T-helper 1 cell (primary cell): ENCODE data around the gene AGBL1.

Experiments used
- DNase-seq, 5 donors: peaks; one replicate each; pipeline ENCODE4 v3.0.0-alpha.2; 2012 to 2020

The AGBL1 gene

DNA sequence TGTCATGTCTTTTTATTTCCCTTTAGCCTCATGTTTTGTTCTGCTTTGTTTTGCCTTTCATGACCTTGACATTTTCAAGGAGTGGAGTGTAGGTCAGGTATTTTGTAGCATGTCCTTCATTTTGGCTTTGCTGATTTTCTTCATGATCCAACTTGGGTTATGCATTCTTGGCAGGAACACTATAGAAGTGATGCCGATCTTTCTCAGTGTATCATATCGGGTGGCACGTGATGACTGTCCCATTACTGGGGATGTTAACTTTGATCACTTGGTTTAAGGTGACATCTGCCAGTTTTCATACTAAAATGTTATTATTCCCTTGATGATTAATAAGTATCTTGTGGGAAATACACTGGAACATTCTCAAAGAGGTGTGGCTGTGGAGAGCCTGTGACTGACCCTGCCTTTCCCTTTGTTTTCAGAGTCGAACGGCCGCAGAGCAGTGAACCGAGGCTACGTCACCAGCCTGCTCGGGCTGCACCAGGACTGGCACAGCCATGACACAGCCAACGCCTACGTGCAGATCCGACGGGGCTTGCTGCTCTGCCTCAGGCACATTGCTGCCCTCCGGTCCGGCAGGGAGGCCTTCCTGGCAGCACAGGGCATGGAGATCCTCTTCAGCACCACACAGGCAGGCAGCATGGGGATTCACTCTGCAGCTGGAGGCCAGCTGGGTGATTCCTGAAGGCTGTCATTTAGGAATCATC is 167.7 kb downstream of the AGBL1 start:
- DNase-seq = no peak

DNA sequence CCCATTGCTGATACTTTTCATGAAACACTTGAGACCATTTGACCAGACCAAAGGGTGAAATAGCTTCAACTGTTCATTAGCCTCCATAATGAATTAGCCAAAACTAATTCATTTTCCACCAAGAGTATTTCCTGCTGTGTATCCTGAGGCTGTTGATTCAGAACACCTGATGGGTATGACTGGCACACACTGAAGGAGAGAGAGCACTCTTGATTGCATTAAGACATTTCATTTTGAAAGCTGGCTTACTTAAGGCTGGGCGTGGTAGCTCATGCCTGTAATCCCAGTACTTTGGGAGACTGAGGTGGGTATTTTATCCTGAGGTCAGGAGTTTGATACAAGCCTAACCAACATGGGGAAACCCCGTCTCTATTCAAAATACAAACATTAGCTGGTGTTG is 175.6 kb downstream of the AGBL1 start:
- no peak for DNase-seq

DNA sequence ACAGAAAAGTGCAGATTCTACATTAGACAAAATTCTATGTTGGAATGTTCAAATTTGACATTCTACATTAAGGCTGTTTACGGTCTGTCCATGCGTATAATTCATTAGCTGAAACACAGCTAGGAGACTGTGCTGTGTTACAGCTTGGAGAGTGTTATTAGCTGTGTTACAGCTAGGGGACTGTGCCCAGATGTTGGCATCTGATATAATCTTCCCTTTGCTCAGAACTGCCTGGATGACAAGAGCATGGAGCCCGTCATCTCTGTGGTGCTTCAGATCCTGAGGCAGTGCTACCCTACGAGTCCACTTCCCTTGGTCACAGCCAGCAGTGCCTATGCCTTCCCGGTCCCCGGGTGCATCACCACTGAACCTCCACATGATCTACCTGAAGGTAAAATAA is 177.0 kb downstream of the AGBL1 start:
- no peak for DNase-seq

DNA sequence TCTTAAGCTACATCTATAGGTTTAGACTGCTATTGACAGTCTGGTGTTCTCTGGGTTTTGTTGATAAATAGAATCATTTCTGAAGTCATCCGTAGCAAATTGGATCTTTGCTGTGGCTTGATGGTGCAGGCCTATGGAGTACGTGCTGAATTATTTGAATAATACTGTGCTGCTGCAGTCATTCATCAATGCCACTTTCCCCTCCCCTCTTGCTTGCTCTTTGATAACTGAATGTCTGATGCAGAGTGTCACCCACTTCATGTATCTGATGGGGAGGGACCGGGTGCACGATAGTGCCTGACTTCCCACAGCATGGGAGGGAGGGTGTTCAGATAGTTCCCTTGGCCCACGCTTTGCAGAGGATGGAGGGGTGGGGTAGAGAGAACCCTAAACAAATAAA is 179.9 kb downstream of the AGBL1 start:
- DNase-seq = no peak

DNA sequence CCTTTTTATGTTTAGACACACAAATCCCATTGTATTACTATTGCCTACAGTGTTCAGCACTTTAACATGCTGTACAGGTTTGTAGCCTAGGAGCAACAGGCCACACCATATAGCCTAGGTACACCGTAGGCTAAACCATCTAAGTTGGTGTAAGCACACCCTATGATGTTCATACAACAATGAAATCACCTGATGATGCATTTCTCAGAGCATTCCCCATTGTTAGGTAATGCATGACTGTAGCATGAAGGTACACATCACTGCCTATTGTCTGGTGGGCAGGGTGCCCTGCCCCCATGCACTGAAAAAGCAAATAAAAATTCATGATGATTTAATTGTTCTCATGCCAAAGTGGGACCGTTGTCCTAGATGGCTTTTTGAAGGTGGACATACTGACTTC is 183.6 kb downstream of the AGBL1 start:
- no peak for DNase-seq

DNA sequence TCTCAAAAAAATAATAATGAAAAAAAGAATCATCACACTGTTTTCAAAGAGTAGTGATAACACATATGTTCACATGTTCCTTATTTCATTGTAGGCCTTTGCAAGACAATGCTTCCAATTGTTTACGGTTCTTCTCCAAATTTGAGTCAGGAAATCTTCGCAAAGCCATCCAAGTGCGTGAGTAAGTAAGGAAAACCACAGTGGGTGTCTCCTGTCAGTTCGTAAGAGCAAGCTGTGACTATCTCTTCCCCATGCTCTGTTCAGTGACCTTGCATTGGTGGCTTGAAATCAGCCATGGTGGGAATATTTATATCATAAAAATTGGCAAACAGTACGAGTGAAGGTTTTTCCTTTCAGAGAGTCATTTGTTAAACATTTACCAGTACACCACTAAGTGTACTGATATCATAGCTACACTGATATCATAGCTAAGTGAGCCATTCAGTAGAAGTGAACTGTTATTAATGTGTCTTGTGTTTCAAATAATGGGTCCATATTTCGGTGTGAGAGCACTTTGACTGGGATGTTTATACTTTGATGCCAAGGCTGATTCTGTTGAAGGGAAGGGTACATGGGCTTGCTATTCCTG is 187.3 kb downstream of the AGBL1 start:
- no peak for DNase-seq

DNA sequence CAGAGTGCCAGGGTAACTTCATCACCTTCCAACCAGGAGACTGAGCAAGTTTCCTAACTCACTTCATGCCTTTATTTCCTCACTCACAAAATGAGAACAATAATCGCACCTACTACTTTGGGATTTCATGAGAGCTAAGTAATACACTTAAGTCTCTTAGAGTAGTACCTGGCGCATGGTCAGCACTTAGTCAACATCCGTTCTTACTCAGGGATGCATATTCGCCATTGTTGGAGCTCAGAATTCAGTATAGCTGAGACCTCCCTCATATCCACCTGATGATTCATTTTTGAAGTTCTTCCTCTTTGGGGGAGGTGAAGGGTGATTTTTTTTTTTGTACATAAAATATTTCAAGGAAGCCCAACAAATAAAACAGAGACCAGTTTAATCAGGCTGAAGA is 188.2 kb downstream of the AGBL1 start:
- no peak for DNase-seq

DNA sequence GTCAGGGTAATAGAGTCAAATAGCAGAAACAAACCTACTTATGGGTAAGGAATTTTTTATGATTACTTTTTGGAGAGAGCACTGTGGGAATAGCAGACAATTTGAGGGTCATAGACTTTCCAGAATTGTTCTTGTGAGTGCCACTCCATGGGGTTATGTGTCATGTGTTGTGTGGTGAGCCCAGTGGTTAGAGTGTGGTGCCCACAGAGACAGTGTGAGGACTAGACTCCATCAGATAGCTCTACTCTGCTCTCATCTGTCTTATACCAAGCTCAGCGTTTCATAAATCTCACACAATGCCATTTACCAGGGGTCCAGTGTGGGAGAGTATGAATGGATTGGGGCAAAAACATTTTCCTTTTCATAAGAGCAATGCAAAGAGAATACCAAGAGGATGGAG is 188.9 kb downstream of the AGBL1 start:
- DNase-seq = no peak

DNA sequence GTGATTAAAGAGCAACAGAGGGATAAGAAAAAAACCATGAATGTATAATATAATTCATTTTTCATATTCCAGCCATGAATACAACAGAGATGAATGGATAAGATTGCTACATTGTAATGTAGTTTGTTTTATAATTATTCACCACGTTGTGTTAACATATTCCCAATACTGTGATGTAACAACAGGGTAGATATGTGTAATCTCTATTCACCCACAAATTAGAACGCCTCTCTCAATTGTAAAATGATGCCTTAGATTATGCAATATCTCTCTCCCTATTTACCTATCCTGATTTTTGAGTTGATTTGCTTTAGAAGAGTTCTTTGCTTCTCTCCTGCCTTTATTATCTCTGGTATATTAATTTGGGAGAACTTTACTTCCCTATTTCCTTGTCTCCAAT is 193.6 kb downstream of the AGBL1 start:
- DNase-seq = no peak

DNA sequence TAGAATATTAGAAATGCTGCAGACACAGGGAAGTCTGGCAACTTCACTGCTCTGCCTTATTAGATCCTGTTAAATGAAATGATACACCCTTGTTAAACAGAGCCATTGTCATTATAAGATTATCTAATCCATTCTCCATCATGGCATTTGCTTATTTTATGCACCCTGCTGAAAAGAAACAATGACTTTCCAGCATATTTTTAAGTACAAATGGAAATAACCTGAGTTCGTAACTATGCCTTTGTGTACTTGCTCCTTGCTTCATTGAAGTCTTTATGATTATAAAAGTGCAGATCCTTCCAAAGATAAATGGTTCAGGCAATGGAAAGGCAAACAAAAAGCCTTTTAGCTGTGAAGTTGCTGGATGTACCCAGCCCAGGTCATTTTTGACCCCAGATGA is 195.7 kb downstream of the AGBL1 start:
- DNase-seq = no peak

DNA sequence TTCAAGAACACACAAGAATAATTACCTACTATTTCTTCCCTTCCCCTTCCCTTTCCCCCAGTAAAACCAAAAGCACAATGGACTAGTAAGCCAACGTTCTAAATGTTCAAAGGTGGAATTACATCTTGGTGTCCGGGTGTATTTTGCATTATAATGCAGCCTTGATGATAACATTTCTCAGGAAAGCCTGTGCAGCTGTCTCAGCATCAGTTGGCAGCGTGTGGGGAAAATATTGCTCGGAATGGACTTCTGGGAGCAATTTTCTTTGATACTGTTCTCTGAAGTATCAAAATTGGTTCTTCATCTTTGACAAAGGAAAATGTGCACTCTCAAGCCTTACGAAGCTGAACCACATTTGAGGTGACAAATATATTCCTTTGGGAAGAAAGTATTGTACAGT is 198.9 kb downstream of the AGBL1 start:
- no peak for DNase-seq

DNA sequence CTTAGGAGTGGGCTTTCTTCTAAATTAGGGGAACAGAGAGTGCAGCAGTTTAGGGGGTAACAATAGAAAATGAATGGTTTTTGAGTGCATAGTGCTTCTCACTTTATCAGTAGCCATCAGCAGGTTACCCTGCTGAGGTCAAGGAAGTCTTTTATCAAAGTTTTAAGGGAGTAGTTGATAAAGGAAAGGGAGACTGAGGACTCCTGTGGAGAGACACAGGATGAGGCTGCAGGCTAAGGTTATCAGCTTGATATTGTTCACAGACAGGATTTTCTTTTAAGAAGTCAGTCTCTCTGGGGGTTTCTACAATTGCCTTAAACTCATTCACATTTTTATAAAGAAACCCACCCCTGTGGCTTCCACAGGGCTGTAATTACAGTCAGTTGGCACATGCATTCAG is 205.0 kb downstream of the AGBL1 start:
- no peak for DNase-seq

DNA sequence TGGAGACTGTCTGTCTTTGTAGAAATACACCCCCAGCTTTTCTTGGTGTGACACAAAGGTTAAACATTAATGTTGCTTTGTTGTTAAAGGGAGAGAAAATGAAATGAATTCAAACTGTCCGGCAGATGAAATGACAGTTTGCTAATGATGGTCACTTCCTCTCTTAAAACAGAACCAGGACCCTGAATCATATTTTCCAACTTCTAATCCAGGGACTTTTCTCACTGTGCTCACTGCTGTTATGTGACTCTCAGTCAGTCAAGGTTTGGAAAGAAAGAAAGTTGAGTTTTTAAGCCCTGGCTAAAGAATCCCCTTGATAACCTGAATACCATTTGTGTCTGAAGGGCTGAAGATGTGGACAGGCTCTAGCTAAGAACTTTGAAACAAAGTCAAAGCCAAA is 215.8 kb downstream of the AGBL1 start:
- DNase-seq = no peak

DNA sequence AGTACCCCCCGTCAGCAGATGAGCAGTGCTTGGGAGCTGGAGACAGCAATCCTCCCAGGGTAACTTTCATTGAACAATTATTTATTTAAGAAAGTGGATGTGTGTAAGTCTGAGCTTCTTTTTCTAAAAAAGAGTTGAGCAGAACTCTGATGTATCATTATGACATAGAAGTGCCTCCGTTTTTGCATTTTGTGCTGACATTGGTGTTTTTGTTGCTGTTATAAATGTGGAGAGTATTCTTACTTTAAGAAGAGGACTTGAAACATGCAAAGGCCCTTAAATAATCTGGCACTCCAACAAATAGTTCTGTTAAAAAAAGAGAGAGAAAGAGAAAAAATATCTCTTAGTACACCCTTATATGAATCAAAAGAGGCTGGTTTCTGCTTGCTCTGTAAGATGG is 217.1 kb downstream of the AGBL1 start:
- no peak for DNase-seq

DNA sequence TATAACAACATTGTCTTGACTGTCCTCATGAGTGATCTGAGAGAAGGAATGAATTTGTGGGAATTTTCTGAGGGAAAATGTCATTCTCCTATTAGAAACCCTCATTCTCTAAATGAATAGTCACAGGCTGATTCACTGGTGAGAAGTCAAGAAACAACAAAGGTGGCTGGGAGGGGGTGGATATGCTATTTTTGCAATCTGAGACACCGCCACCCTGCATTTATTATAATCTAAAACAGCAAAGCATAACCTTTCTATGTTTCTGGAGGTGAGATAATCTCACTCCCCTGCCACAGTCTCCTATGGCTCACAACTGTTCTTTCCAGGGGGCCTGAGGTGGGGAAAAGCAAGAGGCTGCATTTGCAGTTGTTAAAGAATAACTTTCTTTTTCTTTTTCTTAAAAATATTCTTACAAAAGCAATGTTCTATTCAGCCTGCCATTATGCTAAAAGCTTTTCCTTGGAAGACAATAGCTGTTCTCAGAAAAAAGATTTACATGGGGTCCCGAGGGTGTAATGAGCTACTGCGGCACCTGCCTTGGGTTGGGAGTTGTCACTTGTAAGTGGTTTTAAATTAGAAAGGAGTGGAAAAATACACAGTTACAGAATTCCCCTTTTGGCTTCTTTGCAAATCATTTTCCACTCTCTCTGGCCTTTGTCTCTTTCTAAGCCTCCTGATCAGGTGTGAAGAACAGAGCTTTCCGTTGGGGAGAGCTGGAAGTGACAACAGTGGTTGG is 220.9 kb downstream of the AGBL1 start:
- DNase-seq = no peak

DNA sequence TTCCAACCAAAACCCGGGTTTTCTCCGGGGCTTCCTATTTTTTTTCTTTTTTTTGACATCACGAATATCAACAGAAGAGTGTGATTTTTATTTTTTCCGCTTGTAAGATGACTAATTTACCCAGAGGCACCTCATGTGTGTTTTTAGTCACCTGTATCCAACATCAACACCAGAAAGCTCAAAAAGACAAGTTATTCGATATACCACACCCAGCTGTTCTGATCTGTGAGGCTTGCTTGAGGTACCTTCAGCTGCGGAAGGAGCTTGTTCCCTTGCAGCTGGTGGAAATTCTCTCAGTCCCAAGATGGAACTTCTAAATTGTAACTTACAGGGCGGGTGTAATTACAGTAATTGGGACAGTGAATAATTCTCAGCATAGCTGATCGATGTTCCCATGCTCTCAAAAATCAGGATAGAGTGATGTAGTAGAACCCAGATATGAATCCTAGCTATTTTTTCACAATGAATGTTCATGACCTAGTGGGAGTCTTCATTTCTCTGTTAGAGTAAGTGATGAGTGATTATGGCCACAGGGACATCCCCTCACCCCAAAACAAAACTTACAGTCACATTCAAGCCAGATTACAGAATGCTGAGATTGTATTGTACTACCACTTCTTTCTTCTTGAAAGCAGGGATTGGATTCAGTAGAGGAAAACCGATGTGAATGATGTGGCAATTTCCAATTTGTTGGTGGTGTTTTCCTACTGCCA is 232.1 kb downstream of the AGBL1 start:
- no peak for DNase-seq

DNA sequence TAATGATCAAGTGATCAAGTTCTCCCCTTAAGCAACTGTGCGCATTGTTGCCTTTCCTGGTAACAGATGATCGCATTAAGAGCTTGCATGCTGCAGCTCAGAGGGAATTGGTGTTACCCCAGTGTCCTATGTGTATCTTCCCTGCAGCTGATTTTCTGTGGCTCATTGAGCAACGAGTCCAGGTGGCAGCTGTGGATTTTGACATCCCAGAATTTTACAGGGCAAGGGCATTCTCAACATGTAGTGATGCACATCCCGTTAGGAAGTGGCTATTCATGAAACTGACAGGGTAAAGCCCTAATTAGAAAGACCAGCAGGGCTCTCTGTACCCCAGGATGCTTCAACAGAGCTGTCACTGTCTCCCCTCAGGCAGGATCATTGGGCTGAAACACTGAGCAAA is 232.8 kb downstream of the AGBL1 start:
- DNase-seq = no peak

DNA sequence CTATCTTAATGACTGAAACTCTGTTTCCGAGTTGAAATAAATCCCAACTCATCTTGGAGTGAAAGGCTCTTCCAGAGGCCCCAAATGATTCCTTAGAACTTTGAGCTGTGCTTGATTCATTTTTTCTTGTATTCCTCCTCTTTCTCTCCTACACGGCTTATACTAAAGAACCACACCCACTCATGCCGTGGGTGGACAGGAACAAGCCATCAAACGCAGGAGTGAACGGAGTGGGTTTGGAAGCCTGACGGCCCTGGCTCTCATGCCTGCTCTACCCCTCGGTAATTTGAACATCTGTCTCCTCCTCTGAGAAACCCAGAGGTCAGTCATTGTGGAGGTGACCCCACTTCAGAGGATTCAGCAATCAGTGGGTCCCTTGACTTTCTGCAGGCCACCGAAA is 236.5 kb downstream of the AGBL1 start:
- no peak for DNase-seq

DNA sequence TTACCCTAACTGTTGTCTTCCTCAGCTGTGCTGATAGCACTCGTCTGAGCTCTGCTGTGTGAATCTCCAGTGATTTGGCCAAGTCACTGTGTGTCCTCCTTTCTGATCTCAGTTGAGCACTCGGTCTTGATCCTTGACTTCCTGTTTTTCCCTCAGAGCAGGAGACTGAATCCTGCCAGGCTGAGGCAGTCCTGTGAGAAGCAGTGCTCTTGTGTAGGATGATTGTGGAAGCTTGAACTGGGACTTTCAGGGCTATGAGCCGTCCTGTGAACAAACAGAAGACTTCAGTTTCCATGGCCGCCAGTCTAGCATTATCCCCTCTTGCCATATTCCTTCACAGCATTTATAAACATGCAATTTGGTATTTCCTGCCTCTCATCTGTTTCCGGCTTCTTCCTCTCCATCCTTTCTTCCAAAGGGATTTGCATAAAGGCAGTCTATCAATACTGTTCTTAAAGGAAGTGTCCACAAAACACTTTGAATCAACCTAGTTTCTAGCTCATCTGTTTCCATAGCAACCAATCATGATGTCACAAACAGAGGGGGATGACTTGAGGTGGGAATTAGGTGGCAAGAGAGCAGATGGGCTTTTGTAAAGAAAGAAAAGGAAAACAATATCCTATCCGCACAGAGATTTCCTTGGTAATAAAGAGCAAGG is 237.2 kb downstream of the AGBL1 start:
- DNase-seq = no peak

DNA sequence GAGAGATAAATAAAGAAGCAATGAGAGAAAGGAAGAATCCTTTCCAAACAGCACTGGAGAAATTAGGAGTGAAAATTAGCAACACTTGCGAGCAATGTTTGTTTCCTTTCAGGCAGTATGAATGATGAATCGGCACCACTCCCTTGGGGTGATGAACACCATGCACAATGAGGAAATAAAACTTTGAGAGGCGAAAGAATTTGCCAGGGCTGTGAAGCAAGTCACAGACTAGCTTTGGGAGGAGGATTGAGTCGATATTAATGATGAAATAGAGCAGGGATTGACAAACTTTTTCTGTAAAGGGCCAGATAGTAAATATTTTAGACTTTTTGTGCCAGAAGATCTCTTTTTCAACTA is 237.7 kb downstream of the AGBL1 start:
- no peak for DNase-seq

DNA sequence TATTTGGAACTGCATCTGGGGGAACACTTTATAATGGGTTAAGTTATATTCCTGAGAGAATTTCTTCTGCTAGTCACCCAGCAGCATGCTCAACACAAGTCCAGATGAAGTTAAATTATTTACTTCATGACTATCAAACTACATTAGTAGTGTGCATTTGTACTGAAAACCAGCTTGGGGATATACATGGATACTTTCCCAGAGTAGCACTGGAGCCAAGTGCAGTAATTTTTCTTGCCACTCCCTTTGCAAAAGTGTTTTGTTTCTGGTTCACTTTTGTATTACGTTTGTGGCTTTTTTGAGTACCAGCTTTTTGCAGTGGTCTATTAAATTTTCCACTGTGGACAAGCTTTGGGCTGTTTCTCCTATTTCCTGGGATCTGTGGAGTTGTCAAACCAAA is 243.0 kb downstream of the AGBL1 start:
- no peak for DNase-seq

DNA sequence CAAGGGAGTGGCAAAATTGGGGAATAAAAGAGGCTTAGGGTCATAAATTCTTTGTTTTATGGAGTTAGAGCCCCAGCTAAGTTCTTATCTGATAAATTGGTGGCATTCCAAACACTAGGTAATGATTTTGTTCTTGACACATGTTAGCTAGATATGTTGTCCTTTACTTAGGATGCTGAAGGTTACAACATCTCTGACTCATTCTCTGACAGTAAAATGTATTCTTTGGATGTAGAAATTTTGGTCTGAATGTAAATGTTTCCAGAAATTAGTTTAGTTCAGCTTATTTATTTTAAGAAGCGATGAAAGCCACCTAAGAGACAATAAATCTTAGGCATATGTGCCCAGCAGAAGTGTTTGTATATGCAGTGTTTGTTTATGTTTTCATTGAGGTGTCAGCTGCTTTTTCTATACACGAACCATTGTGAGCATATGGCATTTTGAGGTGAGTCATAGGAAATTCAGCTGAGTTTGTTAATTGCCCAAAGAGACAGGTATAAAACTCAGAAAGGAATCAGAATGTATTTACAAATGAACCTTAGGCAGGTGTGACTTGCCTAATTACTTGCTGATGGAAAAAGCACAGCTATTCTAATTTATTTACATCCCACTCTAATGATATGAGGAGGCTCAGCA is 247.7 kb downstream of the AGBL1 start:
- DNase-seq = no peak

DNA sequence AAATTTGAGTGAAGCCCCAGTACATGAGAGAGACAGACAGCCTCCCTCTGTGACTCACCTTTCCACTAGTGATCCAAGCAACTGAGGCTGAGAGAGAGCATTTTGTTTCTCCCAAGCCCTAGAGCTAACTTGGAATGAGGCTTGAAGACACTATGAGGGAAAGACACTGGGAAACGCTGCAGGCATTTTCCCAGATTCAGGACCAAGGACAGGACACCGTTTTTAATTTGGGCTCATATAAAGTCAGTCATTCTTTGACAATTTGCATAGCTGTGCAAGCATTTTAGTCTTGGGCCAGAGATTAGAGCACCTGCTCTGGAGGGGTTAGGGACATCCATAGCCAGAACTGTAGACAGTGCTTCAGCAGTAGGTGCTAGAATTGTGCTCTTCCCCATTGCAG is 249.0 kb downstream of the AGBL1 start:
- DNase-seq = no peak
